GM18502 (cell line): ENCODE data around the gene INCA1.
A peak's percentile ranks its signal among the peaks of the same experiment; 100 is the strongest.
"Not testable (repeated sequence)": the region's sequence is repeated elsewhere in the genome, so short reads cannot be mapped to it uniquely, and the experiment has no call there.

Experiments
- ATAC-seq: cut with Tn5 transposase; IDR thresholded peaks from one replicate; pipeline ENCODE4 v1.9.1; 2021; ENCODE audit warnings: mild to moderate bottlenecking; ENCODE audit not compliant: unreplicated experiment, poor library complexity

Gene INCA1

GRCh38 chr17:4997302-4998026, at the start of gene INCA1, which contains the start of gene KIF1C:
INCA1 (minus strand) TSS chr17:4997522; CDS start chr17:4994437, 3,085 bp downstream.
KIF1C (plus strand) TSS chr17:4997950; CDS start chr17:5000247, 2,297 bp downstream.
- ATAC-seq, result peak; percentile 88

- no peak for ATAC-seq
These were observed 48.2 kb upstream of the INCA1 start for GRCh38 chr17:5045496-5045895.

- no peak for ATAC-seq
These were observed 47.3 kb upstream of the INCA1 start for GRCh38 chr17:5044630-5045029.

- ATAC-seq, result no peak
These were observed 46.2 kb upstream of the INCA1 start for GRCh38 chr17:5043524-5043923.

- no peak for ATAC-seq
These were observed 45.1 kb upstream of the INCA1 start for GRCh38 chr17:5042157-5043022.

GRCh38 chr17:5035315-5035714, 38.0 kb upstream of the INCA1 start, which contains the start of gene SLC52A1:
SLC52A1 (minus strand) TSS chr17:5035426; CDS start chr17:5034606, 820 bp downstream.
- no peak for ATAC-seq

GRCh38 chr17:5034651-5035050, 37.3 kb upstream of the INCA1 start:
- no peak for ATAC-seq

- ATAC-seq, result no peak
These were observed 36.7 kb upstream of the INCA1 start for GRCh38 chr17:5034063-5034462.

- ATAC-seq, result no peak
These were observed 36.2 kb upstream of the INCA1 start for GRCh38 chr17:5033352-5034015.

- ATAC-seq, result no peak
These were observed 35.5 kb upstream of the INCA1 start for GRCh38 chr17:5032865-5033264.

- ATAC-seq, result peak; percentile 65
These were observed 34.2 kb upstream of the INCA1 start for GRCh38 chr17:5031365-5032082.

GRCh38 chr17:5030168-5030567, 32.8 kb upstream of the INCA1 start:
- not testable (repeated sequence) for ATAC-seq

- no peak for ATAC-seq
These were observed 30.6 kb upstream of the INCA1 start for GRCh38 chr17:5027916-5028315.

- ATAC-seq, result no peak
These were observed 30.0 kb upstream of the INCA1 start for GRCh38 chr17:5027299-5027698.

GRCh38 chr17:5024604-5025003, 27.3 kb upstream of the INCA1 start:
- no peak for ATAC-seq

- no peak for ATAC-seq
These were observed 26.3 kb upstream of the INCA1 start for GRCh38 chr17:5023588-5024147.

GRCh38 chr17:5022171-5022711, 24.9 kb upstream of the INCA1 start:
- ATAC-seq, result no peak

- no peak for ATAC-seq
These were observed 23.2 kb upstream of the INCA1 start for GRCh38 chr17:5020502-5021023.

- ATAC-seq, result no peak
These were observed 22.2 kb upstream of the INCA1 start for GRCh38 chr17:5019475-5019956.
